NT2/D1 (cell line): Measurements from ENCODE around the gene OR7G1.

Experiments
- DNase-seq: peaks from one replicate; pipeline ENCODE4 v3.0.0-alpha.2; 2011; ENCODE audit warnings: low read depth, low spot score
- H3K27me3 ChIP-seq: 2 replicates; pipeline ENCODE4 v1.6.0; 2011; ENCODE audit warnings: mild to moderate bottlenecking; ENCODE audit not compliant: insufficient read length, insufficient read depth
- H3K36me3 ChIP-seq: 2 replicates; pipeline ENCODE4 v1.6.1; 2011; ENCODE audit warnings: mild to moderate bottlenecking, low read length, mixed read lengths; ENCODE audit not compliant: insufficient read depth, insufficient read length
- H3K4me1 ChIP-seq: 2 replicates; pipeline ENCODE4 v1.5.1; 2011; ENCODE audit not compliant: insufficient read depth, insufficient read length
- H3K4me3 ChIP-seq: 2 replicates; pipeline ENCODE4 v1.5.1; 2011; ENCODE audit warnings: low read depth; ENCODE audit not compliant: insufficient read length
- H3K9ac ChIP-seq: 2 replicates; pipeline ENCODE4 v1.6.0; 2011; ENCODE audit warnings: low read depth; ENCODE audit not compliant: insufficient read length
- H3K9me3 ChIP-seq: 2 replicates; pipeline ENCODE4 v1.5.1; 2011; ENCODE audit warnings: mild to moderate bottlenecking, low read length; ENCODE audit not compliant: insufficient read depth
- SUZ12 ChIP-seq: IDR thresholded peaks from 2 replicates; pipeline ENCODE4 v1.6.1; 2011; ENCODE audit not compliant: insufficient read length, insufficient read depth; ENCODE audit errors: extremely low read depth
- YY1 ChIP-seq: IDR thresholded peaks from 2 replicates; pipeline ENCODE4 v1.6.1; 2011; ENCODE audit not compliant: insufficient read length, insufficient read depth
- ZNF274 ChIP-seq: IDR thresholded peaks from 2 replicates; pipeline ENCODE4 v1.6.1; 2011; ENCODE audit warnings: mild to moderate bottlenecking, low read depth, low read length

OR7G1 gene

DNA sequence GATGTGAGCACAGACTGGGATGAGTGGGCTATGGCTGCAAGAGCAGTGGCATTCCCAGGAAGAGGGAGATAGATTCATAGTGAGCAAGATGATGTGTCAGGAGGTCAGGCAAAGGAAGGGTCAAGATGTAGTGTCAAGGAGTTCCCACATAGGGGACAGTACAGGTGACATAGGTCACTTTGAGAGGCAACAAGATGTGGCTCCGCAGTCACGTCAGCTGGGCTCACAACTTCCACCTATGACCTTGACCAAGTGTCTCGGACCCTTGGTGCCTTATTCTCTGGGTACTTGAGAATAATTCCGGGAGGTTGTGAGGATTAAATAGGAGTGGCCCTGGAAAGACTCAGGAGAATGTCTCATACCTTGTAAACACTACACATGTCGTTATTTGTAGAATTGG is 35.1 kb upstream of the OR7G1 start:
- Histone ChIP-seq H3K36me3 (peaks cover 70% of the 10 kb centered on the region), H3K4me1 (no peaks in the 10 kb centered on the region), H3K27me3 (no peaks in the 10 kb centered on the region), H3K9me3 (peaks cover 90% of the 10 kb centered on the region), H3K4me3 (no peak overlapping the region), H3K9ac (no peak overlapping the region)
- TF ChIP-seq ZNF274 (no peak), YY1 (no peak), SUZ12 (no peak)
- no peak for DNase-seq

DNA sequence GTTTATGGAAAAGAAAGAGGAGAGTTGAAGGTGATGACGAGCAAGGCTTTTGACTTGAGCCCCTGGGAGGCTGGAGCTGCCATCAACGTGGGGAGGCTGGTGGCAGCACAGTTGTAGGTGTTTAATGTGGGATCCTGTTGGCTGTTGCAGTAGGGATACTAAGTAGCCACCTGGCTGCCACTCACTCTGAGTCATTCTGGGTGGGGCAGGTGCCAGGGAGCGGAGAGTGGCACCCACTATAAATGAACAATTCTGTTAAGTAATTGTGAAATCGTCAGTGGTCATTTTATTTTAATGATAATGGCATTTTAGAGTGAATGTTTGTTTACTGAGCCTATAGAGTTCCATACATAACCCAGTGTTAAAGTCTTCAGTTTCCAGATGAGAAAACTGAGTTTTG is 34.4 kb upstream of the OR7G1 start:
- Histone ChIP-seq H3K4me3 (no peak overlapping the region), H3K9ac (no peak overlapping the region), H3K9me3 (peaks cover 91% of the 10 kb centered on the region), H3K36me3 (peaks cover 67% of the 10 kb centered on the region), H3K27me3 (no peaks in the 10 kb centered on the region), H3K4me1 (no peaks in the 10 kb centered on the region)
- TF ChIP-seq SUZ12 (no peak), ZNF274 (no peak), YY1 (no peak)
- DNase-seq: no peak

DNA sequence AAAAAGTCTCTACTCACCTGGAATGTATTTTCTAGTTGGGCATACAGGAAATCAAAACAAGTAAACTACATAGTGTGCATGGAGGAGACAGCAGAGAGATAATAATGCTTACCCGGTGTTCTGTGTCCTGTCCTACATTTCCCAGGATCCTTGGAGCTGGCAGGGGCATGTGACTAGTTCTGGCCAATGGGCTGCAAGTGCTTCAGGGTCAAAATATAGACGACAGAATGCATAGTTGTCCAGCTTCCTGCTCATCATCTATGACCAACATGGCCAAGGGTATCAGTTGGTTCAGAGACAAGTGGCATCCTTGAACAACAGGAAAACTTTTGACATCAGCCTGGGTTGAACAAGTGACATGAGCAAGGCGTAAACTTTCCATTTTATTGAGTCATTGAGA is 33.1 kb upstream of the OR7G1 start:
- peaks cover 65% of the 10 kb centered on the region for H3K36me3 ChIP-seq
- H3K9ac ChIP-seq: no peak overlapping the region
- no peak for DNase-seq
- no peaks in the 10 kb centered on the region for H3K27me3 ChIP-seq
- TF ChIP-seq YY1: no peak
- TF ChIP-seq ZNF274: no peak
- no peak for TF ChIP-seq SUZ12
- H3K4me3 ChIP-seq: no peak overlapping the region
- peaks cover 91% of the 10 kb centered on the region for H3K9me3 ChIP-seq
- H3K4me1 ChIP-seq: no peaks in the 10 kb centered on the region

DNA sequence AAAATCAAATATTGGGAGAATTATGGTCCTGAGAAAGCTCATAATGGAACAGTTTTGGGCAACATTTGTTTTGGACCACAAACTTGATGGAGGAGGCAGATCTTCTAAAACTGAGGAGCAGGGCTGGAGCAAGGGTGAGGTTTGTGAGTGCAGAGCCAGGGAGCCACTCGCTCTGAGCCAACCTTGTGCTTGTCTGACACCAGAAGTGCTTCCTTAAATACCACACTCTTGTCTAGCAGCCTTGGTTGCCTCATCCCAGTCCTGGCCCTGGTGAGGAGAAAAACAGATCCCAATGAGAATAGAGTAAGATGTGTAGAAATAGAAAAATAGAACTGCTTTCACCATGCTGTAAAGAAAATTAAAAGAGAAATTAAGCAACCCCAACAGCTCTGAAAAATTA is 31.3 kb upstream of the OR7G1 start:
- H3K36me3 ChIP-seq: peaks cover 63% of the 10 kb centered on the region
- DNase-seq: no peak
- TF ChIP-seq SUZ12: no peak
- no peak for TF ChIP-seq YY1
- TF ChIP-seq ZNF274: no peak

GRCh38 chr19:9144920-9145319 is 29.4 kb upstream of the OR7G1 start:
- H3K9ac ChIP-seq: no peak overlapping the region
- no peak for DNase-seq
- peaks cover 65% of the 10 kb centered on the region for H3K9me3 ChIP-seq
- peaks cover 52% of the 10 kb centered on the region for H3K36me3 ChIP-seq
- H3K4me1 ChIP-seq: no peaks in the 10 kb centered on the region
- TF ChIP-seq YY1 (no peak), SUZ12 (no peak), ZNF274 (no peak)
- H3K27me3 ChIP-seq: no peaks in the 10 kb centered on the region
- H3K4me3 ChIP-seq: no peak overlapping the region

More for the DNA sequence above, 31.3 kb upstream of the OR7G1 start:
- no peak overlapping the region for H3K4me3 ChIP-seq
- H3K9me3 ChIP-seq: peaks cover 84% of the 10 kb centered on the region
- no peaks in the 10 kb centered on the region for H3K4me1 ChIP-seq
- H3K9ac ChIP-seq: no peak overlapping the region
- no peaks in the 10 kb centered on the region for H3K27me3 ChIP-seq

GRCh38 chr19:9140159-9140874 is 24.8 kb upstream of the OR7G1 start, which contains the start of gene ZNF317:
TSS of gene ZNF317 (plus strand) at chr19:9140397. CDS start at chr19:9156017, 15,620 bp downstream.
- H3K9ac ChIP-seq: peak within 1 kb of the TSS; percentile 99
- H3K9me3 ChIP-seq: peaks cover 27% of the 10 kb centered on the region

GRCh38 chr19:9139609-9140158 is 24.1 kb upstream of the OR7G1 start:
- H3K27me3 ChIP-seq: no peaks in the 10 kb centered on the region
- peaks cover 20% of the 10 kb centered on the region for H3K36me3 ChIP-seq
- peaks cover 21% of the 10 kb centered on the region for H3K9me3 ChIP-seq
- DNase-seq: no peak
- H3K4me3 ChIP-seq: peak overlapping the region; percentile 97
- peak overlapping the region; percentile 99 for H3K9ac ChIP-seq
- H3K4me1 ChIP-seq: no peaks in the 10 kb centered on the region
- TF ChIP-seq YY1: no peak
- no peak for TF ChIP-seq SUZ12
- TF ChIP-seq ZNF274: no peak

More at GRCh38 chr19:9140159-9140874, 24.8 kb upstream of the OR7G1 start, which contains the start of gene ZNF317:
- peak; percentile 89 for DNase-seq
- TF ChIP-seq YY1 (peak; percentile 83), ZNF274 (no peak), SUZ12 (no peak)
- Histone ChIP-seq H3K36me3 (peaks cover 26% of the 10 kb centered on the region), H3K4me3 (peak within 1 kb of the TSS; percentile 97), H3K4me1 (no peaks in the 10 kb centered on the region), H3K27me3 (no peaks in the 10 kb centered on the region)
